CD8-positive, alpha-beta memory T cell (primary cell): ENCODE measurements around the gene SPG11. TPM values are rescaled to one million over a fixed set of nuclear protein-coding genes. Genes with fewer than 3 reads are reported as not detected.
"Not testable (repeated sequence)": the region's sequence is repeated elsewhere in the genome, so short reads cannot be mapped to it uniquely, and the experiment has no call there.

ENCODE experiments used
- CTCF ChIA-PET: fragments of 350-600 bp; sonication (Branson Sonifier 250); formaldehyde crosslinking; loops from one replicate; lab custom pipeline; 2021; ENCODE audit warnings: antibody characterized with exemption; lab: Charles Lee
- POLR2A ChIA-PET: fragments of 350-600 bp; sonication (Branson Sonifier 250); formaldehyde crosslinking; loops from one replicate; lab custom pipeline; 2021; ENCODE audit warnings: antibody characterized with exemption; lab: Charles Lee
- DNase-seq, 5 donors: peaks; one replicate each; pipeline versions ENCODE4 v3.0.0 to v3.0.0-alpha.2; 2020 to 2022; ENCODE audit warnings: mixed read lengths in 1 of 5
- H3K27ac ChIP-seq: one replicate; pipeline ENCODE4 v1.7.0; 2013; ENCODE audit warnings: low read depth, mild to moderate bottlenecking, low read length, moderate library complexity
- H3K27me3 ChIP-seq: 2 replicates; pipeline ENCODE4 v1.7.0; 2013; ENCODE audit warnings: low read length, mild to moderate bottlenecking; ENCODE audit not compliant: insufficient read depth, poor library complexity, severe bottlenecking
- H3K36me3 ChIP-seq: 2 replicates; pipeline ENCODE4 v1.7.0; 2013; ENCODE audit warnings: mild to moderate bottlenecking, low read length, moderate library complexity; ENCODE audit not compliant: insufficient read depth
- H3K4me1 ChIP-seq: 2 replicates; pipeline ENCODE4 v1.7.0; 2013; ENCODE audit warnings: mild to moderate bottlenecking, low read length, moderate library complexity; ENCODE audit not compliant: insufficient read depth
- H3K4me3 ChIP-seq: 2 replicates; pipeline ENCODE4 v1.7.0; 2013; ENCODE audit warnings: mild to moderate bottlenecking, low read length
- H3K9me3 ChIP-seq: 2 replicates; pipeline ENCODE4 v1.7.0; 2013; ENCODE audit warnings: mild to moderate bottlenecking, low read length
- H3K27ac Mint-ChIP-seq, 8 donors: one replicate each; pipeline ENCODE4 v1.8.0; 2020 to 2021; ENCODE audit warnings: mixed read lengths in 8 of 8, mild to moderate bottlenecking in 6 of 8, inconsistent platforms in 3 of 8, moderate library complexity in 3 of 8
- H3K27me3 Mint-ChIP-seq, 2 donors: one replicate each; pipeline ENCODE4 v1.8.0; 2020 to 2021; ENCODE audit warnings: mixed read lengths in 2 of 2, mild to moderate bottlenecking in 1 of 2, moderate library complexity in 1 of 2
- H3K36me3 Mint-ChIP-seq, 3 donors: one replicate each; pipeline ENCODE4 v1.8.0; 2020 to 2021; ENCODE audit warnings: mixed read lengths in 3 of 3, inconsistent platforms in 1 of 3, mild to moderate bottlenecking in 1 of 3
- H3K4me1 Mint-ChIP-seq, 3 donors: one replicate each; pipeline ENCODE4 v1.8.0; 2020 to 2021; ENCODE audit warnings: mixed read lengths in 3 of 3, inconsistent platforms in 1 of 3, mild to moderate bottlenecking in 1 of 3
- H3K4me3 Mint-ChIP-seq, 7 donors: one replicate each; pipeline ENCODE4 v1.8.0; 2020 to 2021; ENCODE audit warnings: mixed read lengths in 7 of 7, mild to moderate bottlenecking in 6 of 7, moderate library complexity in 4 of 7, inconsistent platforms in 2 of 7
- H3K9me3 Mint-ChIP-seq, 5 donors: one replicate each; pipeline ENCODE4 v1.8.0; 2020 to 2022; ENCODE audit warnings: mixed read lengths in 5 of 5, mild to moderate bottlenecking in 3 of 5, moderate library complexity in 2 of 5, inconsistent platforms in 1 of 5
- polyA plus RNA-seq: library from polyadenylated mRNA; unstranded; fragments of 300-500 nt; fragmentation: Illumina TruSeq; gene quantifications from one replicate; pipeline ENCODE4 v1.2.3, GENCODE V29; 2021
- total RNA-seq, 2 experiments: library from RNA; stranded (reverse); gene quantifications; one replicate each; pipeline ENCODE4 v1.2.3, GENCODE V29; 2021

Gene SPG11
- total and polyA plus RNA-seq, 3 experiments from 2014 or later, result 32.0 to 62.1 (median 60.8) TPM

DNA sequence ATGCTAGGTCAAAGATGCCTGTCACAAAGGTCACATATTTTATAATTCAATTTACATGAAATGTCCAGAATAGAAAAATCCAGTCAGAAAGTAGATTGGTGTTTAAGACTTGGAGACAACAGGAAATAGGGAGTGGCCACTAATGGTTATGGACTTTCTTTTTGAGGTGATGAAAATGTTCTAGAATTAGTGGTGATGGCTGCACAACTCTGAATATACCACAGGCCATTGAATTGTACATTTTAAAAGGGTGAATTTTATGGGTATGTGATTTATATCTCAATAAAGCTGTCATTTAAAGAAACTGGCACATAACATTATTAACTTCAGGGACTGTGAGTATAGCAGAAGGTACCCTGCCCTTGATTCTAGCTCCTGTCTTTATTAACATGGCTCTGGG is 15.8 kb downstream of the SPG11 start:
- H3K9me3 Mint-ChIP-seq, result peaks cover 0 to 1% (median 0%) of the 10 kb centered on the region in 5 donors
- CTCF ChIA-PET, result interaction anchor here (0.7 to 2.1 kb wide), 4 partner anchors 9 to 143 kb away, joined by 3 to 6 read pairs (median 4); partner anchors contain the start of gene SPG11
- peaks cover 5% of the 10 kb centered on the region for H3K4me1 ChIP-seq
- H3K27ac ChIP-seq, result no peak overlapping the region
- no peak overlapping the region for H3K4me3 ChIP-seq
- H3K4me3 Mint-ChIP-seq, result no peak overlapping the region
- POLR2A ChIA-PET, result no interaction called here
- H3K36me3 Mint-ChIP-seq, result peaks cover 26 to 76% (median 31%) of the 10 kb centered on the region in 3 donors
- H3K27me3 Mint-ChIP-seq, result no peaks in the 10 kb centered on the region
- H3K36me3 ChIP-seq, result peaks cover 31% of the 10 kb centered on the region
- DNase-seq, result no peak
- peaks cover 57 to 78% (median 66%) of the 10 kb centered on the region in 3 donors for H3K4me1 Mint-ChIP-seq
- H3K27ac Mint-ChIP-seq, result peak overlapping the region in 5 of 8 donors; percentile 1 to 70 (median 54)
- H3K9me3 ChIP-seq, result no peaks in the 10 kb centered on the region
- H3K27me3 ChIP-seq, result no peaks in the 10 kb centered on the region

DNA sequence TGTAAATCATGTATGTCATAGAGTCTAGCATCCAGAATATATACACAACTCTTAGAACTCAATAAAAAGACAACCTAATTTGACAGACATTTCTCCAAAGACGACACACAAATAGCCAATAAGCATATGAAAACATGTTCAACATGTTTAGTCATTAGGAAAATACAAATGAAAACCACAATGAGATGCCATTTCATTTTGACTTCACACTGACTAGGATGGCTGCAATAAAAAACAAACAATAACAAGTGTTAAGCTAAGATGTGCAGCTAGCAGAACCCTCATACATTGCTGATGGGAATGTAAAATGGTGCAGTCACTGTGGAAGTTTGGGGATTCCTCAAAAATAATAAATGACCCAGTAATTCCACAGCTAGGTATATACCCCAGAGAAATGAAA is 16.4 kb downstream of the SPG11 start:
- Mint-ChIP-seq H3K27ac (peak overlapping the region in 4 of 8 donors; percentile 1 to 74 (median 54)), H3K4me1 (peaks cover 57 to 79% (median 70%) of the 10 kb centered on the region in 3 donors), H3K4me3 (no peak overlapping the region), H3K9me3 (peaks cover 0 to 1% (median 0%) of the 10 kb centered on the region in 5 donors), H3K27me3 (no peaks in the 10 kb centered on the region), H3K36me3 (peaks cover 26 to 76% (median 31%) of the 10 kb centered on the region in 3 donors)
- H3K27me3 ChIP-seq, result no peaks in the 10 kb centered on the region
- H3K4me3 ChIP-seq, result no peak overlapping the region
- peaks cover 29% of the 10 kb centered on the region for H3K36me3 ChIP-seq
- H3K9me3 ChIP-seq, result no peaks in the 10 kb centered on the region
- H3K4me1 ChIP-seq, result peaks cover 5% of the 10 kb centered on the region
- no peak for DNase-seq
- no peak overlapping the region for H3K27ac ChIP-seq
- ChIA-PET POLR2A (no interaction called here), CTCF (interaction anchor here (0.7 to 2.1 kb wide), 4 partner anchors 10 to 144 kb away, joined by 3 to 6 read pairs (median 4); partner anchors contain the start of gene SPG11)

DNA sequence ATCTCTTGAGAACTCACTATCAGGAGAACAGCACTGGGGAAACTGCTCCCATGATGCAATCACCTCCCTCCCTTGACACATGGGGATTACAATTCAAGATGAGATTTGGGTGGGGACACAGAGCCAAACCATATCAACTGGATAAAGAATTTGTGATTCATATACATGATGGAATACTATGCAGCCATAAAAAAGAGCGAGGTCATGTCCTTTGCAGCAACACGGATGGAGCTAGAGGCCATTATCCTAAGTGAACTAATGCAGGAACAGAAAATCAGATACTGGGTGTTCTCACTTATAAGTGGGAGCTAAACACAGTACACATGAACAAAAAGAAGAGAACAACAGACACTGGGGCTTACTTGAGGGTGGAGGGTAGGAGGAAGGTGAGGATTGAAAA is 17.0 kb downstream of the SPG11 start:
- CTCF ChIA-PET, result interaction anchor here (1.2 to 2.1 kb wide), 3 partner anchors 11 to 91 kb away, joined by 3 to 6 read pairs (median 4); partner anchors contain the start of gene SPG11
- peaks cover 29 to 76% (median 30%) of the 10 kb centered on the region in 3 donors for H3K36me3 Mint-ChIP-seq
- H3K27ac Mint-ChIP-seq, result peak overlapping the region in 3 of 8 donors; percentile 14 to 70 (median 32)
- no peak for DNase-seq
- peaks cover 57 to 76% (median 72%) of the 10 kb centered on the region in 3 donors for H3K4me1 Mint-ChIP-seq
- POLR2A ChIA-PET, result no interaction called here
- peaks cover 5% of the 10 kb centered on the region for H3K4me1 ChIP-seq
- H3K4me3 Mint-ChIP-seq, result no peak overlapping the region
- H3K27me3 ChIP-seq, result no peaks in the 10 kb centered on the region
- peaks cover 23% of the 10 kb centered on the region for H3K36me3 ChIP-seq
- H3K9me3 Mint-ChIP-seq, result peaks cover 0 to 1% (median 0%) of the 10 kb centered on the region in 5 donors
- H3K4me3 ChIP-seq, result no peak overlapping the region
- no peak overlapping the region for H3K27ac ChIP-seq
- H3K9me3 ChIP-seq, result no peaks in the 10 kb centered on the region
- no peaks in the 10 kb centered on the region for H3K27me3 Mint-ChIP-seq

DNA sequence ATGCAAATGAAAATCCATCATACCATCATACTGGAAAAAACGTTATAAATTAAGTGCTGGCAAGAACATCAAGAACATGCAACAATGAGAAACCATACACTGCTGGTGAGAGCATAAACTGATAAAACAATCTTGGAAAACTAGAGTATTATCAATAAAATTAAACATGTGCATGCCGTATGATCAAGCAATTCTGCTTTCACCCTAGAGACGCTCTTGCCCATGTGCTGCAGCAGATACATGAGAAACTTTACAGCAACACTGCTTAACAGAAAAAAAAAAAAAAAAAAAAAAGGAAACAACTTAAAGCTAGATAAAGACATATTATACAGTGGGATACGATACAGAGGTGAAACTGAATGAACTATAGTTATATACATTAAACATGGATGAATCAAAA is 21.8 kb downstream of the SPG11 start:
- POLR2A ChIA-PET, result interaction anchor here (0.6 to 0.8 kb wide), 2 partner anchors 78 to 589 kb away, joined by 3 read pairs; no protein-coding TSS in a partner anchor
- H3K27me3 ChIP-seq, result no peaks in the 10 kb centered on the region
- Mint-ChIP-seq H3K9me3 (peaks cover 0 to 1% (median 0%) of the 10 kb centered on the region in 5 donors), H3K27me3 (no peaks in the 10 kb centered on the region), H3K4me3 (peak overlapping the region in 1 of 7 donors; percentile 34), H3K27ac (peak overlapping the region in 2 of 8 donors; percentile 31 to 61), H3K4me1 (peaks cover 40 to 68% (median 56%) of the 10 kb centered on the region in 3 donors), H3K36me3 (peaks cover 25 to 66% (median 29%) of the 10 kb centered on the region in 3 donors)
- H3K27ac ChIP-seq, result no peak overlapping the region
- H3K4me3 ChIP-seq, result no peak overlapping the region
- H3K36me3 ChIP-seq, result peaks cover 16% of the 10 kb centered on the region
- DNase-seq, result no peak
- no peaks in the 10 kb centered on the region for H3K4me1 ChIP-seq
- no peaks in the 10 kb centered on the region for H3K9me3 ChIP-seq
- CTCF ChIA-PET, result interaction anchor here (1.4 to 3.3 kb wide), 2 partner anchors 22 to 72 kb away, joined by 3 to 10 read pairs; partner anchors contain the start of gene SPG11

DNA sequence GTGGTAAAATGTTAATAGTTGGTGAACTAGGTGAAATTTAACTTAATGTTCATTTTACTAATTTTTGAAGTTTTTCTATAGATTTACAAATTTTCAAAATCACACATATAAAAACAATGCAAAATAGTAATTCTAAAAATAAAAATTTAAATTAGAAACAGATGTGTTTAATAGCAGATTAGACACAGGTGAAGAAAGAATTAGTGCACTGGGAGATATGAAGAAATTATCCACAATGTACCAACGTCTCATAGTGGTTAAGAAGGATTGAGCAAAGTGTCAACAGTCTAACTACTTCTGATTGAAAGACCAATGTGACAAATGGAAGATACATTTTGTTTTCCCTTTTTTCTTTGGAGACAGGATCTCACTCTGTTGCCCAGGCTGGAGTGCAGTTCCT is 26.5 kb downstream of the SPG11 start:
- no peak for DNase-seq
- Histone ChIP-seq H3K4me3 (no peak overlapping the region), H3K27me3 (no peaks in the 10 kb centered on the region), H3K27ac (no peak overlapping the region), H3K9me3 (no peaks in the 10 kb centered on the region), H3K4me1 (no peaks in the 10 kb centered on the region), H3K36me3 (peaks cover 28% of the 10 kb centered on the region)
- Mint-ChIP-seq H3K27me3 (no peaks in the 10 kb centered on the region), H3K4me3 (no peak overlapping the region), H3K4me1 (peaks cover 14 to 30% (median 29%) of the 10 kb centered on the region in 3 donors), H3K9me3 (no peaks in the 10 kb centered on the region), H3K27ac (no peak overlapping the region), H3K36me3 (peaks cover 7 to 66% (median 17%) of the 10 kb centered on the region in 3 donors)
- ChIA-PET POLR2A (no interaction called here), CTCF (no interaction called here)

DNA sequence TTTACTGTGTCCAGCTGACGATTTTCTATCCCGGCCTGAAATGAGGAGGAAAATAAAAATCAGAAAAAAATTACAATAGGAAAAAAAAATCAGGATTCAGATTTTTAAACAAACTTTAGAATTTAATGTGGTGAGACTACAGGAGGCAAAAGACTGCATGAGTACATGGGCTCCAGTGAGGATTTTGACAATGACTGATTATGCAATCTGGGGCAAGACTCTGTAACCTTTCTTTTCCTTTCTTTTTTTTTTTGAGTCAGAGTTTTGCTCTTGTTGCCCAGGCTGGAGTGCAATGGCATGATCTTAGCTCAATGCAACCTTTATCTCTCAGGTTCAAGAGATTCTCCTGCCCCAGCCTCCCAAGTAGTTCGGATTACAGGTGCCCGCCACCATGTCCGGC is 29.9 kb downstream of the SPG11 start:
- Histone ChIP-seq H3K27me3 (no peaks in the 10 kb centered on the region), H3K4me3 (no peak overlapping the region), H3K27ac (no peak overlapping the region), H3K36me3 (peaks cover 41% of the 10 kb centered on the region), H3K9me3 (no peaks in the 10 kb centered on the region), H3K4me1 (no peaks in the 10 kb centered on the region)
- Mint-ChIP-seq H3K9me3 (no peaks in the 10 kb centered on the region), H3K36me3 (peaks cover 3 to 74% (median 18%) of the 10 kb centered on the region in 3 donors), H3K4me1 (peaks cover 10 to 20% (median 18%) of the 10 kb centered on the region in 3 donors), H3K27ac (peak overlapping the region in 3 of 8 donors; percentile 55 to 83 (median 70)), H3K4me3 (no peak overlapping the region), H3K27me3 (no peaks in the 10 kb centered on the region)
- CTCF ChIA-PET, result interaction anchor here (1.3 kb wide), 1 partner anchor 104 kb away, joined by 4 read pairs; the partner anchor contains the start of gene TRIM69
- DNase-seq, result no peak
- POLR2A ChIA-PET, result no interaction called here

DNA sequence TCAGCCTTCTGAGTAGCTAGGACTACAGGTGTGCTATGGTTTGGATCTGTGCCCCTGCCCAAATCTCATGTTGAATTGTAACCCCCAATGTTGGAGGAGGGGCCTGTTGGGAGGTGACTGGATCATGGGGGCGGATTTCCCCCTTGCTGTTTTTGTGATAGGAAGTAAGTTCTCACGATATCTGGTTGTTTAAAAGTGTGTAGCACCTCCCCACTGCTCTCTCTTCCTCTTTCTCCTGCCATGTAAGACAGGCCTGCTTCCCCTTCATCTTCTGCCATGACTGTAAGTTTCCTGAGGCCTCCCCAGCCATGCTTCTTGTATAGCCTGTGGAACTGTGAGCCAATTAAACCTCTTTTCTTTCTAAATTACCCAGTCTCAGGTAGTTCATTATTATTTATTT is 38.2 kb downstream of the SPG11 start:
- H3K27ac ChIP-seq, H3K4me1 ChIP-seq, POLR2A ChIA-PET, H3K4me3 Mint-ChIP-seq, H3K27me3 Mint-ChIP-seq, DNase-seq, H3K9me3 ChIP-seq, H3K9me3 Mint-ChIP-seq, H3K4me3 ChIP-seq, H3K27me3 ChIP-seq: not testable (repeated sequence)
- peaks cover 35% of the 10 kb centered on the region for H3K36me3 ChIP-seq
- Mint-ChIP-seq H3K36me3 (peaks cover 10 to 86% (median 24%) of the 10 kb centered on the region in 3 donors), H3K27ac (peak overlapping the region in 3 of 8 donors; percentile 52 to 73 (median 70)), H3K4me1 (peaks cover 3 to 13% (median 11%) of the 10 kb centered on the region in 3 donors)
- CTCF ChIA-PET, result interaction anchor here (1.0 kb wide), 1 partner anchor 47 kb away, joined by 3 read pairs; no protein-coding TSS in a partner anchor

DNA sequence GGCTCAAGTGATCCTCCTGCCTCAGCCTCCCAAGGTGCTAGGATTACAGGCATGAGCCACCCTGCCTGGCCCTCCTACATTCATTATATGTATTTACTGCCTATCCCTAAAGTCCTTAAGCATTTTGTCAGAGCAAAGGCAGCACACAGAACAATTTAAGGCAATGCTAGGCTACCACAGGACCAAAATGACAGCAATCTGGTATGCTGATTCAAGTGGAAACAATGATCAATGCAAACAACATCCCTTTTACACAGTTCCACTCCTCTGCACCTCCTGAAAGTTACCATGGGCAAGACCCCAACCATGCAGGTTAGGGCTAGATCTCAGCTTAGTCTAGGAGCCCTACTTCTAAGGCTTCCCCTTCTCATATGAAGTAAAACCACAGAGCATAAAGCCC is 40.3 kb downstream of the SPG11 start:
- H3K9me3 ChIP-seq, result no peaks in the 10 kb centered on the region
- H3K4me1 ChIP-seq, result no peaks in the 10 kb centered on the region
- no peak overlapping the region for H3K4me3 ChIP-seq
- Mint-ChIP-seq H3K9me3 (no peaks in the 10 kb centered on the region), H3K27me3 (no peaks in the 10 kb centered on the region), H3K4me1 (peaks cover 3 to 11% (median 11%) of the 10 kb centered on the region in 3 donors), H3K4me3 (no peak overlapping the region), H3K27ac (peak overlapping the region in 6 of 8 donors; percentile 17 to 67 (median 47)), H3K36me3 (peaks cover 10 to 81% (median 21%) of the 10 kb centered on the region in 3 donors)
- H3K36me3 ChIP-seq, result peaks cover 22% of the 10 kb centered on the region
- H3K27ac ChIP-seq, result no peak overlapping the region
- H3K27me3 ChIP-seq, result no peaks in the 10 kb centered on the region
- DNase-seq, result no peak
- ChIA-PET POLR2A (no interaction called here), CTCF (no interaction called here)
